NT2/D1 (cell line): ENCODE results near the gene MALT1.

Experiments
- DNase-seq: peaks from one replicate; pipeline ENCODE4 v3.0.0-alpha.2; 2011; ENCODE audit warnings: low read depth, low spot score
- H3K27me3 ChIP-seq: 2 replicates; pipeline ENCODE4 v1.6.0; 2011; ENCODE audit warnings: mild to moderate bottlenecking; ENCODE audit not compliant: insufficient read length, insufficient read depth
- H3K36me3 ChIP-seq: 2 replicates; pipeline ENCODE4 v1.6.1; 2011; ENCODE audit warnings: mild to moderate bottlenecking, low read length, mixed read lengths; ENCODE audit not compliant: insufficient read depth, insufficient read length
- H3K4me1 ChIP-seq: 2 replicates; pipeline ENCODE4 v1.5.1; 2011; ENCODE audit not compliant: insufficient read depth, insufficient read length
- H3K4me3 ChIP-seq: 2 replicates; pipeline ENCODE4 v1.5.1; 2011; ENCODE audit warnings: low read depth; ENCODE audit not compliant: insufficient read length
- H3K9ac ChIP-seq: 2 replicates; pipeline ENCODE4 v1.6.0; 2011; ENCODE audit warnings: low read depth; ENCODE audit not compliant: insufficient read length
- H3K9me3 ChIP-seq: 2 replicates; pipeline ENCODE4 v1.5.1; 2011; ENCODE audit warnings: mild to moderate bottlenecking, low read length; ENCODE audit not compliant: insufficient read depth
- SUZ12 ChIP-seq: IDR thresholded peaks from 2 replicates; pipeline ENCODE4 v1.6.1; 2011; ENCODE audit not compliant: insufficient read length, insufficient read depth; ENCODE audit errors: extremely low read depth
- YY1 ChIP-seq: IDR thresholded peaks from 2 replicates; pipeline ENCODE4 v1.6.1; 2011; ENCODE audit not compliant: insufficient read length, insufficient read depth
- ZNF274 ChIP-seq: IDR thresholded peaks from 2 replicates; pipeline ENCODE4 v1.6.1; 2011; ENCODE audit warnings: mild to moderate bottlenecking, low read depth, low read length

MALT1 gene

GRCh38 chr18:58692422-58693185, 21.3 kb downstream of the MALT1 start:
- TF ChIP-seq YY1 (no peak), SUZ12 (no peak), ZNF274 (no peak)
- Histone ChIP-seq H3K27me3 (no peaks in the 10 kb centered on the region), H3K4me3 (no peak overlapping the region), H3K9me3 (peaks cover 11% of the 10 kb centered on the region; the same call in 1 of the 2 replicates), H3K9ac (no peak overlapping the region), H3K4me1 (no peaks in the 10 kb centered on the region), H3K36me3 (peaks cover 67% of the 10 kb centered on the region)
- no peak for DNase-seq

GRCh38 chr18:58694221-58694620, 23.0 kb downstream of the MALT1 start:
- Histone ChIP-seq H3K9ac (no peak overlapping the region), H3K4me3 (no peak overlapping the region), H3K27me3 (no peaks in the 10 kb centered on the region), H3K4me1 (no peaks in the 10 kb centered on the region), H3K9me3 (peaks cover 11% of the 10 kb centered on the region; the same call in 1 of the 2 replicates), H3K36me3 (peaks cover 66% of the 10 kb centered on the region)
- TF ChIP-seq YY1 = no peak
- TF ChIP-seq SUZ12 = no peak
- no peak for TF ChIP-seq ZNF274
- DNase-seq = no peak

- Histone ChIP-seq H3K9me3 (peaks cover 11% of the 10 kb centered on the region; the same call in 1 of the 2 replicates), H3K27me3 (no peaks in the 10 kb centered on the region), H3K4me3 (no peak overlapping the region), H3K4me1 (no peaks in the 10 kb centered on the region), H3K36me3 (peaks cover 67% of the 10 kb centered on the region), H3K9ac (no peak overlapping the region)
- TF ChIP-seq YY1 (no peak), SUZ12 (no peak), ZNF274 (no peak)
- DNase-seq = no peak
Measured at GRCh38 chr18:58694720-58695468, 23.6 kb downstream of the MALT1 start.

- TF ChIP-seq ZNF274 = no peak
- TF ChIP-seq SUZ12 = no peak
- H3K9me3 ChIP-seq = peaks cover 11% of the 10 kb centered on the region; the same call in 1 of the 2 replicates
- peaks cover 67% of the 10 kb centered on the region for H3K36me3 ChIP-seq
- no peaks in the 10 kb centered on the region for H3K27me3 ChIP-seq
- no peaks in the 10 kb centered on the region for H3K4me1 ChIP-seq
- no peak for DNase-seq
- H3K9ac ChIP-seq = no peak overlapping the region
- H3K4me3 ChIP-seq = no peak overlapping the region
Measured at GRCh38 chr18:58695772-58696171, 24.5 kb downstream of the MALT1 start.

- peaks cover 11% of the 10 kb centered on the region; the same call in 1 of the 2 replicates for H3K9me3 ChIP-seq
- TF ChIP-seq YY1 (no peak), ZNF274 (no peak), SUZ12 (no peak)
- H3K9ac ChIP-seq = no peak overlapping the region
- no peak for DNase-seq
- no peaks in the 10 kb centered on the region for H3K27me3 ChIP-seq
- H3K36me3 ChIP-seq = peaks cover 73% of the 10 kb centered on the region
- H3K4me3 ChIP-seq = no peak overlapping the region
- no peaks in the 10 kb centered on the region for H3K4me1 ChIP-seq
Measured at GRCh38 chr18:58697146-58697545, 25.9 kb downstream of the MALT1 start.

GRCh38 chr18:58698701-58699193, 27.5 kb downstream of the MALT1 start:
- Histone ChIP-seq H3K9ac (no peak overlapping the region), H3K4me1 (no peaks in the 10 kb centered on the region), H3K9me3 (peaks cover 10% of the 10 kb centered on the region; the same call in 1 of the 2 replicates), H3K27me3 (no peaks in the 10 kb centered on the region), H3K36me3 (peaks cover 80% of the 10 kb centered on the region), H3K4me3 (no peak overlapping the region)
- no peak for DNase-seq
- no peak for TF ChIP-seq SUZ12
- no peak for TF ChIP-seq YY1
- no peak for TF ChIP-seq ZNF274

- H3K27me3 ChIP-seq = no peaks in the 10 kb centered on the region
- H3K4me1 ChIP-seq = no peaks in the 10 kb centered on the region
- no peak overlapping the region for H3K4me3 ChIP-seq
- H3K36me3 ChIP-seq = peaks cover 82% of the 10 kb centered on the region
- TF ChIP-seq YY1 = no peak
- TF ChIP-seq SUZ12 = no peak
- no peak for TF ChIP-seq ZNF274
- no peak overlapping the region for H3K9ac ChIP-seq
- peaks cover 2% of the 10 kb centered on the region; the same call in 1 of the 2 replicates for H3K9me3 ChIP-seq
- no peak for DNase-seq
Measured at GRCh38 chr18:58699551-58699950, 28.3 kb downstream of the MALT1 start.
